ENCODE measurements around the gene MFN2. TPM values are rescaled to one million over a fixed set of nuclear protein-coding genes. Genes with fewer than 3 reads are reported as not detected.

The MFN2 gene
- total and polyA plus RNA-seq, 3 donors from 2014 or later, result 77.5 to 95.3 (median 80.0) TPM

GRCh38 chr1:12046749-12047119, 66.5 kb downstream of the MFN2 start:
- intact Hi-C loops (cut with DNase I; ENCODE audit: low total_unique reads), result no loop called here
- no peak for TF ChIP-seq POLR2A (IDR thresholded peaks at IDR 0.05)
- no peak for TF ChIP-seq CTCF (IDR thresholded peaks at IDR 0.05)
- Histone ChIP-seq H3K4me1 (no peaks in the 10 kb centered on the region), H3K9me3 (no peaks in the 10 kb centered on the region), H3K27ac (no peak overlapping the region), H3K36me3 (ENCODE audit: low read depth, missing control alignments) (no peaks in the 10 kb centered on the region), H3K4me3 (no peak overlapping the region), H3K27me3 (no peaks in the 10 kb centered on the region)
- DNase-seq, result no peak
- 83 to 86% methylated on average over 5 to 6 of the region's 6 CpGs for WGBS, 2 donors

GRCh38 chr1:12047120-12047876, 67.1 kb downstream of the MFN2 start:
- Histone ChIP-seq H3K4me1 (no peaks in the 10 kb centered on the region), H3K27me3 (no peaks in the 10 kb centered on the region), H3K9me3 (no peaks in the 10 kb centered on the region), H3K4me3 (no peak overlapping the region), H3K36me3 (ENCODE audit: low read depth, missing control alignments) (no peaks in the 10 kb centered on the region), H3K27ac (no peak overlapping the region)
- 66 to 68% methylated on average over 15 to 18 of the region's 18 CpGs for WGBS, 2 donors
- intact Hi-C loops (cut with DNase I; ENCODE audit: low total_unique reads), result no loop called here
- no peak for DNase-seq
- TF ChIP-seq CTCF (IDR thresholded peaks at IDR 0.05) (no peak), POLR2A (IDR thresholded peaks at IDR 0.05) (no peak)

GRCh38 chr1:12048372-12048771, 68.1 kb downstream of the MFN2 start:
- intact Hi-C loops (cut with DNase I; ENCODE audit: low total_unique reads), result no loop called here
- no peak overlapping the region for H3K4me3 ChIP-seq
- no peaks in the 10 kb centered on the region for H3K36me3 ChIP-seq (ENCODE audit: low read depth, missing control alignments)
- TF ChIP-seq POLR2A (IDR thresholded peaks at IDR 0.05), result no peak
- no peak for TF ChIP-seq CTCF (IDR thresholded peaks at IDR 0.05)
- no peaks in the 10 kb centered on the region for H3K27me3 ChIP-seq
- H3K9me3 ChIP-seq, result no peaks in the 10 kb centered on the region
- H3K4me1 ChIP-seq, result no peaks in the 10 kb centered on the region
- no peak for DNase-seq
- WGBS, 2 donors, result 45 to 56% methylated on average over 2 of the region's 2 CpGs
- no peak overlapping the region for H3K27ac ChIP-seq

- Histone ChIP-seq H3K36me3 (ENCODE audit: low read depth, missing control alignments) (no peaks in the 10 kb centered on the region), H3K4me3 (no peak overlapping the region), H3K4me1 (no peaks in the 10 kb centered on the region), H3K9me3 (no peaks in the 10 kb centered on the region), H3K27me3 (no peaks in the 10 kb centered on the region), H3K27ac (no peak overlapping the region)
- intact Hi-C loops (cut with DNase I; ENCODE audit: low total_unique reads), result no loop called here
- no peak for TF ChIP-seq CTCF (IDR thresholded peaks at IDR 0.05)
- TF ChIP-seq POLR2A (IDR thresholded peaks at IDR 0.05), result no peak
- WGBS, 2 donors, result 76 to 86% methylated on average over 4 of the region's 4 CpGs
- no peak for DNase-seq
Observed at GRCh38 chr1:12049616-12050015, 69.4 kb downstream of the MFN2 start.

- TF ChIP-seq POLR2A (IDR thresholded peaks at IDR 0.05), result no peak
- TF ChIP-seq CTCF (IDR thresholded peaks at IDR 0.05), result no peak
- 100% methylated on average over 1 of the region's 1 CpG for WGBS, 2 donors
- Histone ChIP-seq H3K27me3 (no peaks in the 10 kb centered on the region), H3K4me1 (no peaks in the 10 kb centered on the region), H3K9me3 (no peaks in the 10 kb centered on the region), H3K36me3 (ENCODE audit: low read depth, missing control alignments) (no peaks in the 10 kb centered on the region), H3K27ac (no peak overlapping the region), H3K4me3 (no peak overlapping the region)
- DNase-seq, result no peak
- intact Hi-C loops (cut with DNase I; ENCODE audit: low total_unique reads), result no loop called here
Observed at GRCh38 chr1:12051361-12051760, 71.1 kb downstream of the MFN2 start.

Data from testis (tissue), 3 donors.